Subcutaneous abdominal adipose tissue (tissue), 5 donors: ENCODE results near the gene RTN4RL2.

Experiments
- H3K27ac ChIP-seq: one replicate; pipeline ENCODE4 v1.7.0; 2013; ENCODE audit warnings: low read depth, mild to moderate bottlenecking, inconsistent platforms, low read length, moderate library complexity
- H3K27me3 ChIP-seq, 5 donors: one replicate each; pipeline ENCODE4 v1.7.0; 2013; ENCODE audit warnings: low read length in 5 of 5, inconsistent platforms in 1 of 5; ENCODE audit not compliant: control insufficient read depth in 5 of 5, insufficient read depth in 4 of 5
- H3K36me3 ChIP-seq, 5 donors: one replicate each; pipeline ENCODE4 v1.7.0; 2013; ENCODE audit warnings: low read length in 5 of 5; ENCODE audit not compliant: control insufficient read depth in 5 of 5, insufficient read depth in 5 of 5
- H3K4me1 ChIP-seq, 5 donors: one replicate each; pipeline ENCODE4 v1.7.0; 2013; ENCODE audit warnings: low read length in 5 of 5, mild to moderate bottlenecking in 3 of 5, moderate library complexity in 1 of 5; ENCODE audit not compliant: control insufficient read depth in 5 of 5, insufficient read depth in 5 of 5
- H3K4me3 ChIP-seq, 5 donors: one replicate each; pipeline ENCODE4 v1.7.0; 2013; ENCODE audit warnings: low read length in 5 of 5, low read depth in 1 of 5
- H3K9ac ChIP-seq, 5 donors: one replicate each; pipeline ENCODE4 v1.7.0; 2013; ENCODE audit warnings: low read length in 5 of 5, mild to moderate bottlenecking in 4 of 5, moderate library complexity in 3 of 5
- H3K9me3 ChIP-seq, 5 donors: one replicate each; pipeline ENCODE4 v1.7.0; 2013; ENCODE audit warnings: low read length in 5 of 5; ENCODE audit not compliant: control insufficient read depth in 5 of 5
- donor health status: healthy.
- donor health status: healthy.
- donor health status: healthy.
- donor health status: healthy.
- donor health status: healthy.

Gene RTN4RL2

DNA sequence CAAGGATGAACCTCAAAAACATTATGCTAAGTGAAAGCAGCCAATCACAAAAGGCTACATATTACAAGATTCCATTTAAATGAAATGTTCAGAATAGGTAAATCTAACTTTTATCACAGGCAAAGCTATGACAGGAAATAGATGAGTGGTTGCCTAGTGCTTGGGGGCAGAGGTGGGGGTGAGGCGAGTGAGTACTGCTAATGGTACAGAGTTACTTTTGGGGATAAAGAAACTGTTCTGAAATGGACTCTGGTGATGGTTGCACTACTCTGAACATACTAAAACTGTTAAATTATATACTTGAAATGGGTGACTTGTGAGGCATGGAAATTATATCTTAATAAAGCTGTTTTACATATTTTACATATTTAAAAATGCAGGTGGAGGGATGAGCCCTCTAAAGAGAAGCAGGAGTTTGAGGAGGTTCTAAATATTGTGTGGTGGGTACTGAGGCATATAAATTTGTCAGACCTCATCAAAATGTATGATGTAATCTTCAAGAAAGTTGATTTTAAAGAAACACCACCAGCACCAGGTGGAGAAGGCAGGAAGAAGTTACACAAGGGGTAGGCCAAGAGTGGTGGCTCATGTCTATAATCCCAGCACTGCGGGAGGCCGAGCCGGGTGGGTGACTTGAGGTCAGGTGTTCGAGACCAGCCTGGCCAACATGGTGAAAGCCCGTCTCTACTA, 51.6 kb downstream of the RTN4RL2 start:
- H3K27me3 ChIP-seq, result no peaks in the 10 kb centered on the region
- no peak overlapping the region for H3K9ac ChIP-seq
- H3K4me1 ChIP-seq, result peaks cover 4 to 29% (median 25%) of the 10 kb centered on the region in 5 donors
- no peak overlapping the region for H3K4me3 ChIP-seq
- no peaks in the 10 kb centered on the region for H3K9me3 ChIP-seq
- H3K27ac ChIP-seq, result no peak overlapping the region
- peaks cover 0 to 3% (median 0%) of the 10 kb centered on the region in 5 donors for H3K36me3 ChIP-seq

DNA sequence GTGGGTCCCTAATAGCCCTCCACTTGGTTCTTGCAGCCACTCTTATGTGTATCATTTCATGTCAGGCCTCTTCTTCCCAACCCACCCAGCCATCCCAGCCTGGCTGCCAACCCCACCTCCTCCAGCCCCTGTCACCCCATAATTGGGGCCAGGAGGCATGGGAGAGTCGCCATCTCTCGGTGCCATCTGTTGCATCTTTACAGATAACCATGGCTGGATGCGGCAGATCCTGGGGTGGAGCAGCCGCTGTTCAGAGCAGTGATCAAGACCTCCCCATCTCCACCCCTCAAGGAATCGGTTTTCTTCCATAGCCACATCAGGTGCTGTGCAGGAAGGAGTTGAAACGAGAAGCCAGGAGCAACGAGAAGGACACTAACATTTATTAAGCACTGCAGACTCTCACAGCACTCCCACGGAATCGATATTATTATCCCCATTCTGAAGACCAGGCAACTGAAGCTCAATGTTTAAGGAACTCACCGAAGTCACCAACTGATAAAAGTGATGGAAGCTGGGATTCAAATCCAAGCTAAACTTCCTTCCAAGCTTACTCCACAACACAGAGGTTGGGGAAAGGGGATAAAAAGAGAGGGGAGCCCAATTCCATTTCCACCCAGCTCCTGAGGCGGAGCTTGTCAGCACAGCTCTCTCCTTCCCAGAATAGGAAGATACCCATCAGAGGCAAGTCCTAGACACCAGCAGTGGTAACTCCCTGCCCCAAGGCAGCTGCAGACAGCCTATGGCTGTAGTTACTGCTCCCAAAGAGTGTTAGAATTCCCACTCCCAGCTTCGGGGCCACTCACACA, 52.5 kb downstream of the RTN4RL2 start:
- no peak overlapping the region for H3K4me3 ChIP-seq
- no peaks in the 10 kb centered on the region for H3K9me3 ChIP-seq
- peaks cover 0 to 3% (median 0%) of the 10 kb centered on the region in 5 donors for H3K36me3 ChIP-seq
- no peak overlapping the region for H3K27ac ChIP-seq
- no peak overlapping the region for H3K9ac ChIP-seq
- H3K4me1 ChIP-seq, result peaks cover 4 to 29% (median 25%) of the 10 kb centered on the region in 5 donors
- H3K27me3 ChIP-seq, result no peaks in the 10 kb centered on the region

DNA sequence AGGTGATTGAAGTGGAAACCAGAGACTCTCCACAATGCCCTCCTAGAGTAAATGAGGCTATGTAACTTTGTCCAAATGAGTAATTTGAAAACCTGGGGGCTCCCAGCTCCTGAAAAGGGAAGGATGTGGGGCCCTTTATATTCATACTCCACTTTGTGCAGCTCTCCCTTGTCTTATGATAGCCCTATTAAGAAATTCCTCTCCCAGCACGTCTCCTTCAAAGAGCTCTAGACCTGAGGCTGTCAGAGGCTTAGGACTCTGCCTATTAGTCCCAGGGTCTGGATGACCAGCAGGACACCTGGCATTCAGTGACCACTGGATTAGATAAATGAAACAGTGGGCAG, 53.1 kb downstream of the RTN4RL2 start:
- Histone ChIP-seq H3K27me3 (no peaks in the 10 kb centered on the region), H3K9me3 (no peaks in the 10 kb centered on the region), H3K4me1 (peaks cover 4 to 29% (median 25%) of the 10 kb centered on the region in 5 donors), H3K36me3 (peaks cover 0 to 3% (median 0%) of the 10 kb centered on the region in 5 donors), H3K9ac (no peak overlapping the region), H3K4me3 (no peak overlapping the region), H3K27ac (no peak overlapping the region)

DNA sequence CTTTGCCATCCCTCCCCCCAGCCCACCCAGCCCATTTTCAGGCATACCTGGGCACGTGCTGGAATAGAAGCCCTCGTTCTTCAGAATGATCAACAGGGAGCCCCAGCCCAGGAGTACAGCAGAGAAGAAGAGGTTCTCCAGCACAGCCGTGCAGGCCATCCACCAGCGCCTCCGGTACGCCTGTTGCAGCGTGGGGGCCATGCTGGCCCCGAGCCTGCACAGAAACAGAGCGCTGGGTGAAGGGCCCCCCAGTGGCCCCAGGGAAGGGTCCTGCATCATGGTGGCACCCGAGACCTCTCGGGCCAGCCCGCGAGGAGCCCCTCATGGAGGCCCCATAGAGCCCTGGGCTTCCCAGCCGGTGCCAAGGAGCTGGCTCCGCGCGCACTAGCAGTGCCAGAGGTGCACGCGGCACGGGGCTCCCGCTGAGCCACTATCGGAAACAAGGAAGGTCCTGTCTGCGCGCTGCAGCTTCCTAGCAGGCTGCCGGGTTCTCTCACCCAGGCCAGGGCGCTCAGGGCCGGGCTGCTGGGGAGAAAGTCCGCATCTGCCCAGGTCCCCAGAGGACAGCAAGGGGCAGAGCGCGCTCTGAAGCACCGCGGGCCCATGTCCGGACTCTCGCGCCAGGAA, 53.7 kb downstream of the RTN4RL2 start:
- no peaks in the 10 kb centered on the region for H3K27me3 ChIP-seq
- H3K4me3 ChIP-seq, result peak overlapping the region; percentile 77 to 92 (median 88)
- H3K36me3 ChIP-seq, result peaks cover 0 to 3% (median 0%) of the 10 kb centered on the region in 5 donors
- peak overlapping the region in 4 of 5 donors; percentile 11 to 81 (median 74) for H3K9ac ChIP-seq
- H3K9me3 ChIP-seq, result no peaks in the 10 kb centered on the region
- H3K27ac ChIP-seq, result no peak overlapping the region
- H3K4me1 ChIP-seq, result peaks cover 4 to 29% (median 25%) of the 10 kb centered on the region in 5 donors

DNA sequence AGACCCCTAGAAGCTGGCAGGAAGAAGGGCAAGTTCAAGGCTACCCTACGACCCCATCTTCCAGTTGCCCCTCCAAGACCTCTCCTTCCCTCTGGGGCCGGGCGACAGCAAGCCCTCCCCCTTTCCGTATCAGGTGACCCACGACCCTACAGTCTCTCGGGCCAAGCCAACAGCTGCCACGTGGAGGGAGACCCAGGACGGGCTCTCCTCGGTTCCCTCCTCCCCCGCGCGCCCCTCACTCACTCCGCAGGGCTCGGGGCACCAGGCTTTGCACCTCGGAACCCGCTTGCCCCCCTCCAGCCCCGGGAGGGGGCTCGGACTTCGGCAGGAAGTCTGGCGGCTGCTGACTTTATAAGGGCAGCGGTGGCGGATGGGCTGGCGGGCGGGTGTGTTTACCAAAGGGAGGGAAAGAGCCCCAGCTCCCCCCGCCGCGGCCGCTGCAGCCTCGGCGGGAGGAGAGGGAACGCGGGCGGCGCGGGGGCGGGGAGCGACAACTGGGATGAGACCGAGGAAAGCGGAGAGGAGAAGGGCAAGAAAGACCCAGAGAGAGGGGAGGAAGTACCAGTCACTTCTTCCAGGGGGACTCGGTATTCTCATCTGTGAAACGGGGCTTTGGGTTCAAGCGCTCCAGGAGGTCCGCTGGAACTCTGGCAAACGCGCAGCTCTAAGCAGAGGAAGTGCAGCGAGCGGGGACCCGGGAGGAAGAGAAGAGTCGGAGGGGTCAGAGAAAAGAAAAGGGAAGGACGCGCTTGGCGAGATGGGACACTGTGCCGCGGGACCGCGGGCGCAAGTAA, 54.4 kb downstream of the RTN4RL2 start:
- Histone ChIP-seq H3K27me3 (no peaks in the 10 kb centered on the region), H3K9me3 (no peaks in the 10 kb centered on the region), H3K9ac (peak overlapping the region; percentile 43 to 81 (median 74)), H3K27ac (no peak overlapping the region), H3K4me1 (peaks cover 4 to 29% (median 25%) of the 10 kb centered on the region in 5 donors), H3K4me3 (peak overlapping the region; percentile 88 to 92 (median 90)), H3K36me3 (peaks cover 0 to 3% (median 0%) of the 10 kb centered on the region in 5 donors)

DNA sequence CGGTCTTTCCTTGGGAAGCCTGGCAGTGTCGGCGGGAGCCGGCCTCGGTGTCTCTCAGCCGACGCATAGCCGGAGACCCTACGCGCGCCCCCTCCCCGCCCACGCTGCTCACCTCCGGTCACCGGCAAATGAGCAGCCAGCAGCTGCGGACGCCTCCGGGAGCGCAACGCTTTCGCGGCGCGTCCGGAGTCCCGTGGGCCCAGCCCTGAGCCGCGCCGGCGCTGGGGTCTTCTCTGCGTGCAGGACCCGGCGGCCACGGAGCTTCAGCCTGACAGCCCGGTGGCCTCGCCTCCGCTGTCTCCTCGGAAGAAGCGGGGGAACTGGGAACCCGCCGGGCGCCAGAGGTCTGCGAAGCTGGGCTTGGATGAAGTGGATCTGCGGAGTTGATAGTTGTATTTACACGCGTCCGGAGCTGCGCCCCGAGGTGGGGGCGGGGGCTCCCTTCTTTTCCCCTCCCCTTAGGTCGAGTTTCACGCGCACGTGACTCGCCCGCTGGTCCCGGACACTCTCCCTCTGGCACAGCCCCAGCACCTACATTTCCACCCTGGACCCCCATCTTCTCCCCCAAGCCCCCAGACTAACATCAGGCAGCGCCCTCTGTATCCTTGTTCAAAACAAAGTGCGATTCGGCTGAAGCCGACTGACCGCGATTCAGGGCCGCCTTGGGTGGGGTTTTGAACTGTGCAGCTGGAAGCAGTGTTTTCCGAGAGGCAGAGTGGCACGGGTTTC, 55.2 kb downstream of the RTN4RL2 start, which contains the start of gene SLC43A1:
Gene SLC43A1 (minus strand): TSS at position 371 of the 729 bp plus-strand sequence. CDS start 1,591 bp downstream, outside the sequence.
- Histone ChIP-seq H3K4me3 (peak within 1 kb of the TSS; percentile 88 to 92 (median 90)), H3K4me1 (peaks cover 4 to 29% (median 25%) of the 10 kb centered on the region in 5 donors), H3K9me3 (no peaks in the 10 kb centered on the region), H3K27ac (no peak within 1 kb of the TSS), H3K9ac (peak within 1 kb of the TSS; percentile 43 to 81 (median 74)), H3K27me3 (no peaks in the 10 kb centered on the region), H3K36me3 (peaks cover 0 to 3% (median 0%) of the 10 kb centered on the region in 5 donors)

DNA sequence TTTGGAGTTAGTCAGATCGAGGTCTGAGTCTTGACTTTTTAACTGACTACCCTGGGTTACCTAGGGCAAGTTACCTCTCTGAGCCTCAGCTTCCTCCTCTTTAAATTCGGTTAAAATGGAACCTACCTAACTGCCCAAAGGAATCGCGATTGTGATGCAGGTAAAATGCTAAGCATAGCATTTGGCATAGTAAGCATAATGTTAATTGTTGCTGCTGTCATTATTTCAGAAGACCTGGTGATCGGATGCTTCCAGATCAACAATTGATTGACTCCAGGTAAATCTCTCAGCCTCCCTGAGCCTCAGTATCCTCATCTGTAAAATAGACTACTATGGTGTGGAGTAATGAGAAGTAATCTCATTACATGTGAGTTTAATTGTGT, 55.7 kb downstream of the RTN4RL2 start:
- H3K27ac ChIP-seq, result no peak overlapping the region
- H3K4me1 ChIP-seq, result peaks cover 4 to 29% (median 25%) of the 10 kb centered on the region in 5 donors
- H3K9me3 ChIP-seq, result no peaks in the 10 kb centered on the region
- peak overlapping the region; percentile 79 to 92 (median 88) for H3K4me3 ChIP-seq
- peaks cover 0 to 3% (median 0%) of the 10 kb centered on the region in 5 donors for H3K36me3 ChIP-seq
- peak overlapping the region; percentile 43 to 81 (median 74) for H3K9ac ChIP-seq
- H3K27me3 ChIP-seq, result no peaks in the 10 kb centered on the region

DNA sequence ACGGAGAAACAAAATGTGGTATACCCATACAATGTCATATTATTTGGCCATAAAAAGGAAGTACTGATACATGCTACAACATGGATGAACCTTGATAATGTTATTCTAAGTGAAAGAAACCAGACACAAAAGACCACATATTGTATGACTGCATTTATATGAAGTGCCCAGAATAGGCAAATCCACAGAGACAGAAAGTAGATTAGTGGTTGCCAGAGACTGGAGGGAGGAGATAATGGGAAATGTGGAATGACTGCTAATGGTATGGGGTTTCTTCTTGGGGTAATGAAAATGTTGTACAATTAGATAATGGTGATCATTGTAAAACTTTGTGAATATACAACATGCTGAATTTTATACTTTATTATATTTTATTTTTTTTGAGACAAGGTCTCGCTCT, 60.8 kb downstream of the RTN4RL2 start:
- H3K9ac ChIP-seq, result no peak overlapping the region
- H3K27me3 ChIP-seq, result no peaks in the 10 kb centered on the region
- no peaks in the 10 kb centered on the region for H3K36me3 ChIP-seq
- no peak overlapping the region for H3K4me3 ChIP-seq
- H3K9me3 ChIP-seq, result no peaks in the 10 kb centered on the region
- no peak overlapping the region for H3K27ac ChIP-seq
- H3K4me1 ChIP-seq, result peaks cover 0 to 8% (median under 1%) of the 10 kb centered on the region in 5 donors

DNA sequence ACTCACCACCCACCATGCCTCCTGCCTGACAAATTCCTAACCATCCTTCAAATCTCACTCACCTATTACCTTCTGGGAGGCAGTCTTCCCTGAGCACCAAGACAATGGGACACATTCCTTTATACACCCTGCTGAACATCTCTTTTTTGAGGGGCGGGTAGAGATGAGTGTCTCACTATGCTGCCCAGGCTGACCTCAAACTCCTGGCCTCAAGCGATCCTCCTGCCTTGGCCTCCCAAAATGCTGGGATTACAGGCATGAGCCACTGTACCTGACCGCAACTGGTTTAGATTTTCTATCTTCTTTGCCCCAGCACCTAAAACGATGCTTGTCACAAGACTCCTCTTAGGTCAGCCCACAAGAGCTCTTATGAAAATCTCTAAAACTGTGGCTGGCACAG, 63.1 kb downstream of the RTN4RL2 start:
- Histone ChIP-seq H3K36me3 (peaks cover 0 to 6% (median under 1%) of the 10 kb centered on the region in 5 donors), H3K4me1 (peaks cover 0 to 7% (median 0%) of the 10 kb centered on the region in 5 donors), H3K27me3 (no peaks in the 10 kb centered on the region), H3K27ac (no peak overlapping the region), H3K9me3 (no peaks in the 10 kb centered on the region), H3K9ac (no peak overlapping the region), H3K4me3 (no peak overlapping the region)
